22Rv1 (cell line): Measurements from ENCODE around the gene APOBEC3H.
"Not testable (repeated sequence)": the region's sequence is repeated elsewhere in the genome, so short reads cannot be mapped to it uniquely, and the experiment has no call there.

Source experiments
- H3K27ac ChIP-seq: fragments of 450-650 bp; 2 replicates; pipeline ENCODE4 v1.5.1; 2017
- ZFX ChIP-seq: fragments of 450-650 bp; IDR thresholded peaks from 2 replicates; pipeline ENCODE4 v1.6.1; 2017; ENCODE audit warnings: antibody characterized with exemption, borderline replicate concordance
- TF ChIP-seq, protein P1 (sequence below): fragments of 450-650 bp; IDR thresholded peaks from 2 replicates; pipeline ENCODE4 v1.5.1; 2017; ENCODE audit warnings: mild to moderate bottlenecking

APOBEC3H gene

DNA sequence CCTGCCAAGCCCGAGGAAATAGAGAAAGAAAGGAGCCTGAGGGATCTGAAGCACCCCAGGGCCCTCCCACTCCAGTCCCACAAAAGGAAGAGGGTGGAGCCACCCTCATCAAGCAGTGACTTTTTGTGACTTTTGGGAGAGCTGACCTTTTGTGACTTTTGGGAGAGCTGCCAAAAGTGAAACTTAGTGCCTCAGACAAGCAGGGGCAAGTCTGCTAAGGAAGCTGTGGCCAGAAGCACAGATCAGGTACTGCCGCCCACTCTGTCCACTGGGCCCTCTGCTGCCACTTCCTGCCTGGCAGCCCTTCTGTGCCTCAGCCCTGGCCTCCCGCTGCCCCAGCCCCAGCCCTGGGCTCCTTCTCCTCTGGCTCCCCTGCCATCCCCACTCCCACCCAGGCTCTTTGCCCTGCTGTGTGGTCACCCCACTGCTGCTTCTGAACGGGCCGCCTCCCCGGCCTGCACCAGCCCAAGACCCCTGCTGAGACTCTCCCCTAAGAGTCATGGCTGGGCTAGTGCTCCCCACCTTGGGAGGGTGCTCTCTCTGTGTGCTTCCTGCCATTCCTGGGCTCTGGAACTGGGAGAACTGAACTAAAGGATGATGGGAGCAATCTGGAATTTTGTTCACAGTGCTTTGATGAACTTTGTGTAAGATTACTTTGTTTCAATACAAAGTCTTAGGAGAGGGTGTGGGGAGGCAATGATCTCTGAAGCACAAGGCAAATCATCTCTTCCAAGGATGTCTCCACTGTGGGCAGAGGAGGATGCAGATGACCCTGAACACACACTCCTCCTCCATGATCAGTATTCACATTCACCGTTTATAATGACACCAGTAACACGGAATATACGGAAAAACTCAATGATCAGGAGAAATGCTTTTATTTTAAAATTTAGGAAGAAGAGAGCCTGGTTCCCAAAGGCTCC, at the start of gene APOBEC3H:
APOBEC3H (plus strand) TSS at position 147 of the 923 bp plus-strand sequence. CDS start 3,035 bp downstream, outside the sequence.
- no peak within 1 kb of the TSS for H3K27ac ChIP-seq

DNA sequence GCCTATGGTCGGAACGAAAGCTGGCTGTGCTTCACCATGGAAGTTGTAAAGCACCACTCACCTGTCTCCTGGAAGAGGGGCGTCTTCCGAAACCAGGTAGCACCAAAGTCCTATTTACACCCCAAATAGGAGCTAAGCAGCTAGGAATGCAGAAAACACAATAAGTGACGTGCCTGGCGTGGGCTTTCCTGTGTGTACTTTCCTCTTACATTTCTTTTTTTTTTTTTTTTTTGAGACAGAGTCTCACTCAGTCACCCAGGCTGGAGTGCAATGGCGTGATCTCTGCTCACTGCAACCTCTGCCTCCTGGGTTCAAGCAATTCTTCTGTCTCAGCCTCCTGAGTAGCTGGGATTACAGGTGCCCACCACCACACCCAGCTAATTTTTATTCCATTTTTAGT, 47.6 kb upstream of the APOBEC3H start:
- H3K27ac ChIP-seq = not testable (repeated sequence)

More for the DNA sequence above, at the start of gene APOBEC3H:
- no peak for TF ChIP-seq ZFX
- TF ChIP-seq, protein P1, sequence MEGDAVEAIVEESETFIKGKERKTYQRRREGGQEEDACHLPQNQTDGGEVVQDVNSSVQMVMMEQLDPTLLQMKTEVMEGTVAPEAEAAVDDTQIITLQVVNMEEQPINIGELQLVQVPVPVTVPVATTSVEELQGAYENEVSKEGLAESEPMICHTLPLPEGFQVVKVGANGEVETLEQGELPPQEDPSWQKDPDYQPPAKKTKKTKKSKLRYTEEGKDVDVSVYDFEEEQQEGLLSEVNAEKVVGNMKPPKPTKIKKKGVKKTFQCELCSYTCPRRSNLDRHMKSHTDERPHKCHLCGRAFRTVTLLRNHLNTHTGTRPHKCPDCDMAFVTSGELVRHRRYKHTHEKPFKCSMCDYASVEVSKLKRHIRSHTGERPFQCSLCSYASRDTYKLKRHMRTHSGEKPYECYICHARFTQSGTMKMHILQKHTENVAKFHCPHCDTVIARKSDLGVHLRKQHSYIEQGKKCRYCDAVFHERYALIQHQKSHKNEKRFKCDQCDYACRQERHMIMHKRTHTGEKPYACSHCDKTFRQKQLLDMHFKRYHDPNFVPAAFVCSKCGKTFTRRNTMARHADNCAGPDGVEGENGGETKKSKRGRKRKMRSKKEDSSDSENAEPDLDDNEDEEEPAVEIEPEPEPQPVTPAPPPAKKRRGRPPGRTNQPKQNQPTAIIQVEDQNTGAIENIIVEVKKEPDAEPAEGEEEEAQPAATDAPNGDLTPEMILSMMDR = no peak

DNA sequence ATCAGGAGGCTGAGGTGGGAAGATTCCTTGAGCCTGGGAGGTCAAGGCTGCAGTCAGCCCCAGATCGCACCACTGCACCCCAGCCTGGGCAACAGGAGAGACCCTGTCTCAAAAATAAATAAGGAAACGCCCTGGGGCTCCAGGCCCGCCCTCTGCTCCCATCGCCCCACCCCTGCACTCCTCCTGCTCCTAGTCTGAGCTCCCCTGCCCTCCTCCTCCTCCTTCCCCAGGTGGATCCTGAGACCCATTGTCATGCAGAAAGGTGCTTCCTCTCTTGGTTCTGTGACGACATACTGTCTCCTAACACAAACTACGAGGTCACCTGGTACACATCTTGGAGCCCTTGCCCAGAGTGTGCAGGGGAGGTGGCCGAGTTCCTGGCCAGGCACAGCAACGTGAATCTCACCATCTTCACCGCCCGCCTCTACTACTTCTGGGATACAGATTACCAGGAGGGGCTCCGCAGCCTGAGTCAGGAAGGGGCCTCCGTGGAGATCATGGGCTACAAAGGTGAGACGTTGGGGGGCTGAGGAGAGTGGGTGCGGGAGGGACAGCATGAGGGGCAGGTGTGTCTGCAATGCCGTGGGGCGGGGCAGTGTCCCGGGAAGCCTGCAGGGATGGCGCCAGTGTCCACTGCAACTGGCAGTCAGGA, 45.1 kb upstream of the APOBEC3H start:
- not testable (repeated sequence) for H3K27ac ChIP-seq

DNA sequence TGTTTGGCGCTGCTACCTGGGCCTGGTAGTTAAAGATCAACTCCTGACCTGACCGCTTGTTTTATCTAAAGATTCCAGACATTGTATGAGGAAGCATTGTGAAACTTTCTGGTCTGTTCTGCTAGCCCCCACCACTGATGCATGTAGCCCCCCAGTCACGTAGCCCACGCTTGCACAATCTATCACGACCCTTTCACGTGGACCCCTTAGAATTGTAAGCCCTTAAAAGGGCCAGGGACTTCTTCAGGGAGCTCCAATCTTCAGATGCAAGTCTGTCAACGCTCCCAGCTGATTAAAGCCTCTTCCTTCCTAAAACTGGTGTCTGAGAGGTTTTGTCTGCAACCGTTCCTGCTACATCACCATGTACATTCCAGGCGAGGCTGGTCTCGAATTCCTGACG, 41.4 kb upstream of the APOBEC3H start:
- TF ChIP-seq, protein P1 = no peak
- no peak for TF ChIP-seq ZFX

DNA sequence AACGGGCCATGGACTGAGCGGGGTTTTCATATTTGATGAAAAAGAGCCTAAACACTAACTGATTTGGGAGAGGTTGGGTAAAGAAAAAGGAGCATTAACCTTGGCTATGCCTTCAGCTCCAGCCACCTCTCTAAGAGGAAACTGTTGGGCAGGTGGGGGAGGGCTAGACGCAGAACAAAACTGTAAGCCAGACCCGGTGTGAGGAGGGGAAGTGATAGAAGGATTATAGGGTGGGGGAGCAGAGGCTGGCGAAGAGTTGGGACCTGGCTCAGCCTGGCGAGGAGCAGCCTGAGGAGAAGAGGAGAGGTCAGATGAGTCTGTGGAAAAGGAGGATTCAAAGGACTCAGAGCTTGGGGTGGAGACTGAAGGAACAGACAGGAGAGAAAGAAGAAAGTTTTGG, 35.8 kb upstream of the APOBEC3H start:
- not testable (repeated sequence) for H3K27ac ChIP-seq

More for the DNA sequence above, 41.4 kb upstream of the APOBEC3H start:
- H3K27ac ChIP-seq = no peak overlapping the region

DNA sequence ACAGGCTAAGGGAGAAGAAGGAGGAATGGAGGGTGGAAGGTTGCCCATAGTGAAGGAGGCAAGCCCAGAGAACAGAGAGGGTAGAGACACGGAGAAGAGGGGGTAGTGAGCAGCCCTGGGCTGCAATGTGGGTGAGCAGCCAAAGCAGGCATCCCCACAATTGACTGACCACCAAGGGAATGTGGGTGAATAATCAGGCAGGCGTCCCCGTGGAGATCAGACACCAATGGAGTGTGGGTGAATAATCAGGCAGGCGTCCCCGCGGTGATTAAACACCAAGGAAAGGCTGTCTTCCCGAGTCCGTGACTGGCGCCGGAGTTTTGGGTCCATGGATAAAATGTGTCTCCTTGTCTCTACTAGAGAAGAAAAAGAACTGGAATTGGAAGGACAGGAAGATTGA, 35.1 kb upstream of the APOBEC3H start:
- H3K27ac ChIP-seq = not testable (repeated sequence)

DNA sequence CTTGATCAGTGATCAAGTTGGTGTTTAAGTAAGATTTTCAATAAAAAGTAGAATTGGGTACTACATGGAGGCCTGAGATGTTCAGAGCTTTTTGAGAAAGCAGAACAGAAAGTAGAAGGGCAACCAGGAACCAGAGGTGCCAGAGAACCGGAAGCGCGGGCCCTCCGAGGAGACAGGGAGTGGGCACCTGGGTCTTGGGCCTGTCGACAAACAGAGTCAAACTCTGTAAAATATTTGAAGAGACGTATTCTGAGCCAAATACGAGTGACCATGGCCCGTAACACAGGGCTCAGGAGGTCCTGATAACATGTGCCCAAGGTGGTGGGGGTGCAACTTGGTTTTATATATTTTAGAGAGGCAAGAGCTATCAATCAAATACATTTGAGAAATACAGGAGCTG, 33.1 kb upstream of the APOBEC3H start:
- not testable (repeated sequence) for H3K27ac ChIP-seq

DNA sequence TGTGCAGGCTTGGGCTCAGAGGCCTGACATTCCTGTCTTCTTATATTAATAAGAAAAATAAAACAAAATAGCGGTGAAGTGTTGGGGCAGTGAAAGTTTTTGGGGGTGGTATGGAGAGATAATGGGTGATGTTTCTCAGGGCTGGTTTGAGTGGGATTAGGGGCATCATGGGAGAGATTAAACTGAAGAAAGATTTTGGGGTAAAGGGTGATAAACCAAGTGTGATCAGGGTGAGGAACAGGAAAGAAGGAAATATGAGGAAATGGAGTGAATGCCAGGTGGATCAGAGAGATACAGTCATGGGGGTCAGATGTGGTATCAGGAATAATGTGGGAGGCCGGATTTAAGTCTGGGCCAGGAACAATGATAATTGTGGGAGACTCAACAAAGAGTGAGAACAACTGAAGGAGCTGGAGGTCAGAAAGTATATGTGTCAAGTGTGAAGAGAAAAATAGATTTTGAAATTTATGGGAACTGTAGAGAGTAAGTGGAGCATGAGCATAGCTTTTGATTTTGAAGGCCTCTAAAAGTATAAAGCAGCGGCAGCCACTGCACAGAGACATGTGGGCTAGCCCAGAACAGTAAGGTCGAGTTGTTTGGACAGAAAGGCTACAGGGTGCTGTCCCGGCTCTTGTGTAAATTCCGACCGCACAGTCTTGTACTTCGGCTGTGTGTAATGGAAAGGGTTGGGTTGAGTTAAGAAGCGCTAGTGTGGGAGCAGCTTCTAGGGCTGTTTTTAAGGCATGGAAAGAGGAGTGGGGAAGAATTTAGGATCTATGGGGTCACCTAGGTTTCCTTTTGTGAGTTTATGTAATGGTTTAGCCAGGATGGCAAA, 30.4 kb upstream of the APOBEC3H start:
- not testable (repeated sequence) for H3K27ac ChIP-seq

DNA sequence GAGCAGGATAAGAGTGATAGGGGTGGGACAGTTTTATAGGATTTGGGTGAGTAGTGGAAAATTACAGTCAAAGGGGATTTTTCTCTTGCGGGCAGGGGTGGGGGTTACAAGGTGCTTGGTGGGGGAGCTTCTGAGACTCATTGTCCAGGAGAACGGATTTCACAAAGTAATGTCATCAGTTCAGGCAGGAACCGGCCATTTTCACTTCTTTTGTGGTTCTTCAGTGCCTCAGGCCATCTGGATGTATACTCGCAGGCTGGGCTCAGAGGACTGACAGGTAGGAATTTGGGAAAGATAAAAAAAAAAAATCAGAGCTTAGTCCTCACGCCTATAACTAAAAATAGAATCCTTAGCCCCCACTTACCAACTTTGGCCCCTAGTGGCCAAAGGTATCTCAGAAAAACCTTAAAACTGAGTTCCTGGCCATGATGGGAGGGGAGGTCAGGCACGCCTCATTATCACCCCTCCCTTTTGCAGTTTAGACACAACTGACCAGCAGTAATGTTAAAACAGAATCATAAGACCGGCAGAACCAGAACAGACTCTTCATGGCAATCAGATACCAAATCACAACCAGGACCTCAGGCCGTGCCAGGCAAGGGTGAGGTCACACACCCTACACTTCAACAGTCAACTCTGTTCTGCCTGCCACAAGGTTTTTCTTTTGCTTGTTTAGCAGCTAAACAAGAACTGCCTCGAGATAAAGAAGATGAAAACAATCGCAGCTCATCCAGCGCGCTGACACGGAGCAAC, 28.8 kb upstream of the APOBEC3H start:
- TF ChIP-seq, protein P1 = no peak
- TF ChIP-seq ZFX = no peak
- H3K27ac ChIP-seq = no peak overlapping the region

DNA sequence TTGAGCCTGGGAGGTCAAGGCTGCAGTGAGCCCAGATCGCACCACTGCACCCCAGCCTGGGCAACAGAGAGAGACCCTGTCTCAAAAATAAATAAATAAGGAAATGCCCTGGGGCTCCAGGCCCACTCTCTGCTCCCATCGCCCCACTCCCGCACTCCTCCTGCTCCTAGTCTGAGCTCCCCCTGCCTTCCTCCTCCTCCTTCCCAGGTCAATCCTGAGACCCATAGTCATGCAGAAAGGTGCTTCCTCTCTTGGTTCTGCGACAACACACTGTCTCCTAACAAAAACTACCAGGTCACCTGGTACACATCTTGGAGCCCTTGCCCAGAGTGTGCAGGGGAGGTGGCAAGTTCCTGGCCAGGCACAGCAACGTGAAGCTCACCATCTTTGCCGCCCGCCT, 26.9 kb upstream of the APOBEC3H start:
- TF ChIP-seq, protein P1 = no peak
- TF ChIP-seq ZFX = no peak
- no peak overlapping the region for H3K27ac ChIP-seq

DNA sequence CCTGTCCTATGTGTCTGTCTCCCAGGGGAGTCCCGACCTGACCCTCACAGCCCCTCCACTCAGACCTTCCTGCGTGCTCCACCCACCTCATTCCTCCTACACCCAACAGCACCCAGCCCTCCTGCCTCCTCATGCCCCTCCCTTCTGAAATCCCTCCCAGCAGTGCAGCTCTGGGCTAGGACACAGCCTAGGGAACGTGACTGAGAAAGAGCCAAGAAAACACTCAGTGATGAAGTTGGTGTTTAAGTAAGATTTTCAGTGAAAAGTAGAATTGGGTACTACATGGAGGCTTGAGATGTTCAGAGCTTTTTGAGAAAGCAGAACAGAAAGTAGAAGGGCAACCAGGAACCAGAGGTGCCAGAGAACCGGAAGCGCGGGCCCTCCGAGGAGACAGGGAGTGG, 24.5 kb upstream of the APOBEC3H start:
- not testable (repeated sequence) for H3K27ac ChIP-seq
